BJ (cell line): ENCODE data around the gene ADD3. TPM values are rescaled to one million over a fixed set of nuclear protein-coding genes. Genes with fewer than 3 reads are reported as not detected.

Source experiments
- CTCF ChIA-PET: fragments of 350-600 bp; formaldehyde crosslinking; extraction: SDS; loops from one replicate; lab custom pipeline; 2021; ENCODE audit warnings: antibody characterized with exemption, inconsistent platforms; lab: Yijun Ruan, JAX
- POLR2A ChIA-PET: fragments of 300-600 bp; sonication (Branson Sonifier 250); formaldehyde crosslinking; extraction: SDS; loops from one replicate; lab custom pipeline; 2021; ENCODE audit warnings: antibody characterized with exemption; lab: Charles Lee
- DNase-seq: peaks from one replicate; pipeline ENCODE4 v3.0.0-alpha.2; 2011; ENCODE audit warnings: low read depth
- H3K27me3 ChIP-seq: 2 replicates; pipeline ENCODE4 v1.6.0; 2011; ENCODE audit warnings: low read length; ENCODE audit not compliant: control insufficient read depth, insufficient read depth
- H3K36me3 ChIP-seq: 2 replicates; pipeline ENCODE4 v1.5.1; 2011; ENCODE audit warnings: low read length; ENCODE audit not compliant: control insufficient read depth, insufficient read depth
- H3K4me3 ChIP-seq: 2 replicates; pipeline ENCODE4 v1.5.1; 2011; ENCODE audit warnings: low read depth, mild to moderate bottlenecking, control low read depth, low read length
- polyA plus RNA-seq: library from polyadenylated mRNA; depleted of rRNA; stranded (reverse); fragments of >200 nt; gene quantifications from 2 replicates; pipeline ENCODE4 v1.2.3, GENCODE V29; 2011
- TF ChIP-seq, protein P1 (sequence below): IDR thresholded peaks from 2 replicates; pipeline ENCODE4 v1.5.1; 2011; ENCODE audit warnings: low read depth, mild to moderate bottlenecking, control low read depth, inconsistent platforms, low read length, moderate library complexity; ENCODE audit not compliant: insufficient read depth

Gene ADD3
- polyA plus RNA-seq, 1 experiment = 52.0 TPM

DNA sequence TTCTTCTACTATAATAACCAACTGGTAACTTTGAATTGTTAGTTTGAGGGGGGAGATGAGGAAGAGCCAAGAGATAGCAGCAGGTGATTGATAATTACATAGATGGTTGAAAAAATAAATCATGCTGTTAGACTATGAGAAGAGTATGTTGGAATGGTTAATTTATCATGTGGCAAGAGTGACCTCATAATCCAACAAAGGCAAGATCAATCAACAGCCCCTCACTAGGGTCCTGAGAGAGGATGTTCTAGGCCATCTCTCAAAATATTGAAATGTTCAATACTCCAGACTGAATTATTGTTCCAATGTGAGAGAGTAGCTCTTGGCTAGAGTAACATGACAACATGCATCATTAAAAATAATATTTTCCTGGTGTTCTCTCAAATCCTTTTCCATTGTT is 67.9 kb downstream of the ADD3 start:
- TF ChIP-seq, protein P1, sequence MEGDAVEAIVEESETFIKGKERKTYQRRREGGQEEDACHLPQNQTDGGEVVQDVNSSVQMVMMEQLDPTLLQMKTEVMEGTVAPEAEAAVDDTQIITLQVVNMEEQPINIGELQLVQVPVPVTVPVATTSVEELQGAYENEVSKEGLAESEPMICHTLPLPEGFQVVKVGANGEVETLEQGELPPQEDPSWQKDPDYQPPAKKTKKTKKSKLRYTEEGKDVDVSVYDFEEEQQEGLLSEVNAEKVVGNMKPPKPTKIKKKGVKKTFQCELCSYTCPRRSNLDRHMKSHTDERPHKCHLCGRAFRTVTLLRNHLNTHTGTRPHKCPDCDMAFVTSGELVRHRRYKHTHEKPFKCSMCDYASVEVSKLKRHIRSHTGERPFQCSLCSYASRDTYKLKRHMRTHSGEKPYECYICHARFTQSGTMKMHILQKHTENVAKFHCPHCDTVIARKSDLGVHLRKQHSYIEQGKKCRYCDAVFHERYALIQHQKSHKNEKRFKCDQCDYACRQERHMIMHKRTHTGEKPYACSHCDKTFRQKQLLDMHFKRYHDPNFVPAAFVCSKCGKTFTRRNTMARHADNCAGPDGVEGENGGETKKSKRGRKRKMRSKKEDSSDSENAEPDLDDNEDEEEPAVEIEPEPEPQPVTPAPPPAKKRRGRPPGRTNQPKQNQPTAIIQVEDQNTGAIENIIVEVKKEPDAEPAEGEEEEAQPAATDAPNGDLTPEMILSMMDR = no peak
- ChIA-PET CTCF (interaction anchor here (0.8 to 1.3 kb wide), 3 partner anchors 8 to 191 kb away, joined by 3 to 4 read pairs (median 3); no protein-coding TSS in a partner anchor), POLR2A (interaction anchor here (0.6 to 1.0 kb wide), 3 partner anchors 88 to 237 kb away, joined by 3 to 5 read pairs (median 3); no protein-coding TSS in a partner anchor)
- H3K27me3 ChIP-seq = no peaks in the 10 kb centered on the region
- DNase-seq = no peak
- H3K4me3 ChIP-seq = no peak overlapping the region
- no peaks in the 10 kb centered on the region for H3K36me3 ChIP-seq

DNA sequence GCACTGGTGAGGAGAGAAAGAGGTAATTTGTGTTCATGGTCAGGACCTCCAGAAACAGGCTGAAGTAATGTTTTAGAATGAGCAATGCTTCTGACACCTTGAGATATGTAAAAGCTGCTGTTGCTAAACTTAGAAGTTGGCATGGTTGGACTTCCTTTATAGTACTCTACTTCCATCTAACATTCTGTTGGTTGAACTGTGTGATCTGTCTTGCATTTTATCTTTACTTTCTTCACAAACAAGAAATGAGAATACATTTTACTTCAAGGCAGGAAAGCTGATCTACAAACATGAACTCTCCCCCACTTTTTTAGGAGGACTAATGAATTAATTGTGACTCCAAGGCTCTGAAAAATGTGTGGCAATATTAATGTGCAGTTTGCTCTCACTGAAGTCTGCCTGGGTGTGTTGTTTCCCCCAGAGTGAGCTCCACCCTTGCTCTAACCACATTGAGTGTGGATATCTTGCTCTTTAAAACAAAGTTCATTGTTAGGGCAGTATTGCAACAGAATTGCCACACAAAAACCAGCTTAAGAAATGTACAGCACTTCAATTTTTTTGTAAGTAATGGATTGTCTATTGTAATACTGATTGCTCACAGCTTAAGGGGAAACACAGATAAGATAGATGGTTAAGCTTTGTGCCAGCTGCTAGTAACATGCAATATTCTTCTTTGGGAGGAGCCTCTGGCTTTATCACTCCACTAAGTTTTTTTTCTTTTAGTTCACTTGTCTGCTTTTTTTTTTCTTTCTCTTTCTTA is 69.0 kb downstream of the ADD3 start:
- no peaks in the 10 kb centered on the region for H3K27me3 ChIP-seq
- H3K4me3 ChIP-seq = no peak overlapping the region
- no peaks in the 10 kb centered on the region for H3K36me3 ChIP-seq
- CTCF ChIA-PET = interaction anchor here (1.0 kb wide), 1 partner anchor 98 kb away, joined by 3 read pairs; no protein-coding TSS in a partner anchor
- TF ChIP-seq, protein P1 = no peak
- DNase-seq = peak; percentile 81
- POLR2A ChIA-PET = interaction anchor here (0.6 to 0.8 kb wide), 2 partner anchors 89 to 131 kb away, joined by 3 to 5 read pairs; no protein-coding TSS in a partner anchor

DNA sequence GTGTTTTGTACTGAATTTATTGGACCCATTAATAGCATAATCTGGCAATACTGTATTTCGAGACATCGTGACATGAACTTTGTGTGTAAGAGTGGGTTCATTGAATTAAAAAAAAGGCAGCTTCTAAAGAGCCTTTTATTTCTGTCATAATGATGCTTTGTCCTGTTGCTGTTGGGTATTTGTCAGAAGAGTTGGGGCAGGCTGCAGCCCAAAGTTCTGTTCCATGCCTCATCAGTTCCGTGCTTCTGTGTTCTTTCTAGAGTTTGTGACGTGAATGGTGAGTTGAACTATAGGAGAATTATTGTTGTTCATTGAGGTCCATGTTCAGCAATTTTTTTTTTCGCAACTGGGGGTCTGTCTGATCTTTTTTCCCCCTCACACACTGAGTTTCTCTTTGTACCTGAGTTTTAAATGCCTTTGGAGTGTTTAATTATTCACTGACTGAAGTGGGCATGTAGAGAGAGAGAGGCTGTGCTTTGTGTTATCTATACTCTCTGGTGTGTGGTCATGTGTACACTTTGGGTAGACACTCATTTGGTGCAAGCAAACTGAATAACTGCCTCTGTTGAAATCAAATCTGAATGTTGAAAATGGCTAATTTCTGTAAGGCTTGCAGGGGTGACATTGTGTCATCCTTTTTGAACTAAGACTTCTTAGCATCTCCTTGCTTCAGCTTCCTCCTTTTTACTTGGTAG is 69.8 kb downstream of the ADD3 start:
- H3K4me3 ChIP-seq = no peak overlapping the region

DNA sequence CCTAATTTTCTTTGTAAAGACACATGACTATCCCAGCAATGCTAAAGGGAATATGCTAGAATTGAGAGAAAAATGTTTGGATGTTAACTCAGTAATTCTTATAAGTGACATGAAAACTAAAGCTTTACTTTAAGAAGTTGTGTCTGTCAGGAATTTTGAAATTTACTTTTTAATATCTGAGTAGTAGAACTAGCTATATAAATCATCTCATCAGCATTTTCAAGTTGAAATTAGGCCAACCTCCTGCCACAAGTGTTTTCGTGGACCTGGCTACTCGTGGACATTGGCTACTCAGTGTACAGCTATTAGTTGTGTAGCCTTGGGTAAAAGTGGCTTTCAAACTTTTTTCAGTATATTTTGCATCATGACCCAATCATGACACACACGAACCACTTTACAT is 70.5 kb downstream of the ADD3 start:
- Histone ChIP-seq H3K27me3 (no peaks in the 10 kb centered on the region), H3K36me3 (no peaks in the 10 kb centered on the region), H3K4me3 (no peak overlapping the region)
- TF ChIP-seq, protein P1 = no peak
- POLR2A ChIA-PET = no interaction called here
- no peak for DNase-seq
- CTCF ChIA-PET = interaction anchor here (1.8 kb wide), 1 partner anchor 194 kb away, joined by 5 read pairs; no protein-coding TSS in a partner anchor

More for the DNA sequence above, 69.8 kb downstream of the ADD3 start:
- TF ChIP-seq, protein P1 = no peak
- POLR2A ChIA-PET = interaction anchor here (0.8 kb wide), 1 partner anchor 90 kb away, joined by 3 read pairs; no protein-coding TSS in a partner anchor
- H3K36me3 ChIP-seq = no peaks in the 10 kb centered on the region
- no peaks in the 10 kb centered on the region for H3K27me3 ChIP-seq
- CTCF ChIA-PET = interaction anchor here (1.0 to 1.8 kb wide), 2 partner anchors 99 to 193 kb away, joined by 3 to 5 read pairs; no protein-coding TSS in a partner anchor
- DNase-seq = no peak

DNA sequence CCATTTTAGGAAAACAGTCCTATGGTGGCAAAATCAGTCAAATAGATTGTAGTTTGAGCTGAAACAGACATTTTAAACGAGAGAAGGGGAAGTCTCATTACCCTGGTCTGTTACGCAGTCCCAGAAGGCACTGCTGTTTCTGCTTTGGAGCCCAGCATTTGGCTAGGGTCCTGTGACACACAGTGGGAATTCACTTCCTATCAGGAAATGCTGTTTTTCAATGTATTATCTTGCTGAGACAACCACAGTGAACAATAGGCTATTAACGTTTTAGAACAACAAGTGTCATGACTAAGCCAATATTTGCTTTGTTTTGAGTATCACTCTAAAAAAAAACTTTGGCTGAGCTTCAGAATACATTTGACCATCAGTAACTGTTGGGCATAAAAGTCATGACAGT is 74.1 kb downstream of the ADD3 start:
- Histone ChIP-seq H3K27me3 (no peaks in the 10 kb centered on the region), H3K4me3 (no peak overlapping the region), H3K36me3 (no peaks in the 10 kb centered on the region)
- TF ChIP-seq, protein P1 = no peak
- ChIA-PET POLR2A (interaction anchor here (0.9 kb wide), 1 partner anchor 14 kb away, joined by 3 read pairs; no protein-coding TSS in a partner anchor), CTCF (interaction anchor here (2.0 kb wide), 1 partner anchor 198 kb away, joined by 6 read pairs; no protein-coding TSS in a partner anchor)
- DNase-seq = no peak
